ENCODE measurements around the gene SLC10A7. TPM values are rescaled to one million over a fixed set of nuclear protein-coding genes. Genes with fewer than 3 reads are reported as not detected.

Gene SLC10A7
- total RNA-seq, 1 donor from 2014 or later, result 11.8 TPM

- Mint-ChIP-seq H3K36me3 (ENCODE audit: low read depth, unreplicated experiment) (peaks cover 11% of the 10 kb centered on the region), H3K27ac (ENCODE audit: unreplicated experiment) (peak overlapping the region; percentile 5), H3K4me3 (ENCODE audit: unreplicated experiment) (no peak overlapping the region), H3K9me3 (ENCODE audit: unreplicated experiment) (peaks cover 5% of the 10 kb centered on the region), H3K4me1 (ENCODE audit: unreplicated experiment) (peaks cover 23% of the 10 kb centered on the region), H3K27me3 (ENCODE audit: unreplicated experiment) (peaks cover 1% of the 10 kb centered on the region)
- TF ChIP-seq CTCF (IDR thresholded peaks at IDR 0.05; ENCODE audit: unreplicated experiment), result no peak
- DNase-seq (ENCODE audit: low spot score), result no peak
These were observed 33.1 kb downstream of the SLC10A7 start for GRCh38 chr4:146488495-146489174.

- H3K27me3 Mint-ChIP-seq (ENCODE audit: unreplicated experiment), result peaks cover 3% of the 10 kb centered on the region
- no peak overlapping the region for H3K4me3 Mint-ChIP-seq (ENCODE audit: unreplicated experiment)
- no peak for DNase-seq (ENCODE audit: low spot score)
- no peak overlapping the region for H3K27ac Mint-ChIP-seq (ENCODE audit: unreplicated experiment)
- peaks cover 10% of the 10 kb centered on the region for H3K9me3 Mint-ChIP-seq (ENCODE audit: unreplicated experiment)
- peaks cover 21% of the 10 kb centered on the region for H3K4me1 Mint-ChIP-seq (ENCODE audit: unreplicated experiment)
- no peak for TF ChIP-seq CTCF (IDR thresholded peaks at IDR 0.05; ENCODE audit: unreplicated experiment)
- peaks cover 22% of the 10 kb centered on the region for H3K36me3 Mint-ChIP-seq (ENCODE audit: low read depth, unreplicated experiment)
These were observed 35.2 kb downstream of the SLC10A7 start for GRCh38 chr4:146486565-146486964.

- TF ChIP-seq CTCF (IDR thresholded peaks at IDR 0.05; ENCODE audit: unreplicated experiment), result no peak
- Mint-ChIP-seq H3K27ac (ENCODE audit: unreplicated experiment) (no peak overlapping the region), H3K4me3 (ENCODE audit: unreplicated experiment) (no peak overlapping the region), H3K36me3 (ENCODE audit: low read depth, unreplicated experiment) (peaks cover 17% of the 10 kb centered on the region), H3K27me3 (ENCODE audit: unreplicated experiment) (peaks cover 3% of the 10 kb centered on the region), H3K4me1 (ENCODE audit: unreplicated experiment) (peaks cover 16% of the 10 kb centered on the region), H3K9me3 (ENCODE audit: unreplicated experiment) (peaks cover 8% of the 10 kb centered on the region)
- no peak for DNase-seq (ENCODE audit: low spot score)
These were observed 35.8 kb downstream of the SLC10A7 start for GRCh38 chr4:146485968-146486367.

- no peak overlapping the region for H3K4me3 Mint-ChIP-seq (ENCODE audit: unreplicated experiment)
- no peak for DNase-seq (ENCODE audit: low spot score)
- no peak overlapping the region for H3K27ac Mint-ChIP-seq (ENCODE audit: unreplicated experiment)
- peaks cover 3% of the 10 kb centered on the region for H3K27me3 Mint-ChIP-seq (ENCODE audit: unreplicated experiment)
- no peak for TF ChIP-seq CTCF (IDR thresholded peaks at IDR 0.05; ENCODE audit: unreplicated experiment)
- H3K4me1 Mint-ChIP-seq (ENCODE audit: unreplicated experiment), result peaks cover 7% of the 10 kb centered on the region
- H3K36me3 Mint-ChIP-seq (ENCODE audit: low read depth, unreplicated experiment), result peaks cover 16% of the 10 kb centered on the region
- peaks cover 5% of the 10 kb centered on the region for H3K9me3 Mint-ChIP-seq (ENCODE audit: unreplicated experiment)
These were observed 39.0 kb downstream of the SLC10A7 start for GRCh38 chr4:146482788-146483187.

- TF ChIP-seq CTCF (IDR thresholded peaks at IDR 0.05; ENCODE audit: unreplicated experiment), result no peak
- H3K4me1 Mint-ChIP-seq (ENCODE audit: unreplicated experiment), result peaks cover 4% of the 10 kb centered on the region
- H3K36me3 Mint-ChIP-seq (ENCODE audit: low read depth, unreplicated experiment), result peaks cover 16% of the 10 kb centered on the region
- DNase-seq (ENCODE audit: low spot score), result no peak
- peaks cover 5% of the 10 kb centered on the region for H3K9me3 Mint-ChIP-seq (ENCODE audit: unreplicated experiment)
- peaks cover 3% of the 10 kb centered on the region for H3K27me3 Mint-ChIP-seq (ENCODE audit: unreplicated experiment)
- no peak overlapping the region for H3K27ac Mint-ChIP-seq (ENCODE audit: unreplicated experiment)
- no peak overlapping the region for H3K4me3 Mint-ChIP-seq (ENCODE audit: unreplicated experiment)
These were observed 40.5 kb downstream of the SLC10A7 start for GRCh38 chr4:146481246-146481645.
